Occipital lobe (tissue), 2 donors: ENCODE data around the gene PTMA. TPM values are rescaled to one million over a fixed set of nuclear protein-coding genes. Genes with fewer than 3 reads are reported as not detected.
"Not testable (repeated sequence)": the region's sequence is repeated elsewhere in the genome, so short reads cannot be mapped to it uniquely, and the experiment has no call there.

Experiments used
- DNase-seq: peaks from one replicate; lab custom pipeline; 2025; lab: John Stamatoyannopoulos, UW
- total RNA-seq: library from RNA; depleted of rRNA; stranded (reverse); fragments of >200 nt; gene quantifications from one replicate; pipeline ENCODE4 v1.2.3, GENCODE V29; 2014

PTMA gene
- total RNA-seq, 1 donor from 2014 or later, result 647 TPM

DNA sequence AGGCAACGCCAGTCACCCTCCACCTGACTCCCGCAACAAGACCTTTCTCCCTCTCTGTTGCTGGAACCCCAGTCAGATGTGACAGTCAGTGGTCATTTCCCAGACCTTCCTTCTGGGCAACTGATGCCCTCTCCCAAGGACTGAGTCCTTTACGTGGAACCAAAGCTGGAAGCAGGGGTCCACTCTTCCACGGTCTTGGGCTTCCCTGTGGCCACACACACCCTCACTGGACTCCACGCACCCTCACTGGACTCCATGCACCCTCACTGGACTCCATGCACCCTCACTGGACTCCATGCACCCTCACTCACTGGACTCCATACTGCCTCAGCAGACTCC lies 7.1 kb downstream of the PTMA start:
- DNase-seq, result no peak

DNA sequence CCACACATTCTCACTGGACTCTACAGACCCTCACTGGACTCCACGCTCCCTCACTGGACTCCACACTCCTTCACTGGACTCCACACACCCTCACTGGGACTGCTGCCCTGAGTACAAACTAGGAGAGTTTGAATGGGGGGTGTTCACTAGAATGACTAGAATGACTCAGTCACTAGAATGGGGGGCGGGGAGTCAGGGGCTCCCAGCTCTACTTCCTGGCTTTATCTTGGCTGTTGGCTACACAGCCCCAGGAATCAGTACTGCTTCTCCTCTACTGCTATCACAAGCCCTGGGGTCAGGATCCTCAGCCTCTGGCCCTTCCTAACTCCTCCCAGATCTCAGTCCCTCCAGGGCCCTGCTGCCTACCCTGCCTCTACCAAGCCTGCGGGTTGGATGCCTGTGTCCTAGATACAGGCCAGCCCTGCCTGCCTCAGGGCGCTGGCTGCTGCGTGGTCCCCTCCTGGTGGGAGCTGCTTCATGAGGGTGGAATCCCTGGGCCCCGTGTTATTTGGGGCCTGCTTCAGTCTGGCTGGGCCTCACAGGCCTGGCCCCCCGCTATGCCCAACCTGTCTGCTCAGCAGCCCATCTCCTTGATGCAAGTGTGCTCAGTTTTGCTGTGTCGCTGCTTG lies 7.8 kb downstream of the PTMA start:
- DNase-seq, result no peak

DNA sequence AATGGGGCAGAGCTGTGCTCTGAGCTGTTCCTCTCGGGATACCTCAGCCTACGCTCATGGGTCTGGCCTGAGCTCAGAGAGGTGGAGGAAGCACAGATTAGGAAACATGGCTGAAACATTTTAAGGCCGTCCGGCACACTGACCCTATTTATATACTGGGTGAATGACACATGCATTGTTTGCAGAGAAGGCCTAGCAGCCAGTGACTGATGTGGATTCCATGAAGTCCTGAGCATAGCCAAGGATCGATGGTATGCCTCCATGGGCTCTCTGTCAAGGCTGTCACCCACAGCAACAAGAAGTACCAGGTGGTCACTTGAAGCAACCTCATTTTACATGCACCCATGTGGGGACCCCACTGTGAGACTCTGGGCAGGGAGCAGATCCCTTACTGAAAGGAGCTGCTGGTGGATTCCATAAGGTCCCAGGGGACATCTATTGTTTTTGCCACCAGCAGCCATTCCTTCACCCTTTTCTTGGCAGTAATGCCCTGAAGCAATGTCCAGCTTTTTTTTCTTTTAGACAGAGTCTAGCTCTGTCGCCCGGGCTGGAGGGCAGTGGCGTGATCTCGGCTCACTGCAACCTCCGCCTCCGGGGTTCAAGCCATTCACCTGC lies 8.4 kb downstream of the PTMA start:
- DNase-seq, result no peak

DNA sequence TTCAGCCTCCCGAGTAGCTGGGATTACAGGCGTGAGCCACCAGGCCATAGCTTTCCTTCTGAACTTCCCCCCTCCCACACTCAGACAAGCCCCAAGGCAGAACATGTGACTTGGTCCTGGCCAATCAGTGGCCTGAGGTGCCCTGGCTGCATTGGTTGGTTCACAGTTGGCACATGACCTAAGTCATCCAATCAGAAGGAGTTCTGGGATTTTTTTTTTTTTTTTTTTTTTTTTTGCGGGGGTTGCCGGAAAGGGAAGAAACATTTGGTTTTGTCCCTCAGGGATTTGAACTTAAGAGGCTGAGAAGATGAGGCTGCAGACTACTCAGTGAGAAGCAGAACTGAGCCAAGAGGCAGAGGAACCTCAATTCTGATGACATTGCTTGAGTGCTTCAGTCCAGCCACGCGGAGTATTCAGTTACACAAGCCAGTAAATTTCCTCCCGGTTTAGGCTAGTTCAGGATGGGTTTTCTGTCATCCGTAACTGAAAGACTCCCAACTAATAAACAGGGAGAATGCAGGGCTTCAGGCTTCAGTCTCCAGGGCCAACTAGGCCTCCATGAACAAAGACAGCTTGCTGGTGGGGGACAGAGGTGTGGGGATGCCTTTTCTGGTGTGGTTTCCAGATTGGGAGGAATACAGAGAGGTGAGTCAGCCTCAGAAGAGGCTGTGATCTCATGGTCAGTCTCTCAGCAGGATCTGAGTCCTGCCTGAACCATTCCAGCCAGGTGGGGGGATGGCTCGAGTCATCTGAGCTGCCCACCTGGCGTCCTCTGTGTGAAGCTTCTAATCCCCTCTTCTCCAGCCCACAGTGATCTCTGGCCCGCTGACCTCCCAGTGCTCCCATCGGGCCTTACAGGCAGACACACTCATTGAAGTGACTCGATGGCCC lies 9.2 kb downstream of the PTMA start:
- DNase-seq, result no peak

DNA sequence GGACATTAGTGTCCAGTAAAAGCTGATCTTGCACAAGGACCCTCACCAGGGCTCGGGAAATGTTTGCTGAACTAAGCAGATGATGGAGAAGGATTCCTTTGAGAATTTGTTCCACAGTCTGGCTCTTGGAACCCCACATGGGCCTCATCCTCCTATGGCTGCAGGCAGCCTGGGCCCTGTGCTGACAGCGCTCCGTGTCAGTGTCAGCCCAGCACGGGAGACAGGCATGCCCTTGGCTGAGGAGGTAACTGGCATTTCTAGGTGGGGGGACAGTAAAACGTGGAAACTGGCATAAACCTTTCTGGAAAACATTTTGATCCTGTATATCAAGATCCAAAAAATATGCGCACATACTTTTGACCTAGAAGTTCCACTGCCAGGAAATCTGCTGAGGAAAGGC lies 10.5 kb downstream of the PTMA start:
- DNase-seq, result no peak

DNA sequence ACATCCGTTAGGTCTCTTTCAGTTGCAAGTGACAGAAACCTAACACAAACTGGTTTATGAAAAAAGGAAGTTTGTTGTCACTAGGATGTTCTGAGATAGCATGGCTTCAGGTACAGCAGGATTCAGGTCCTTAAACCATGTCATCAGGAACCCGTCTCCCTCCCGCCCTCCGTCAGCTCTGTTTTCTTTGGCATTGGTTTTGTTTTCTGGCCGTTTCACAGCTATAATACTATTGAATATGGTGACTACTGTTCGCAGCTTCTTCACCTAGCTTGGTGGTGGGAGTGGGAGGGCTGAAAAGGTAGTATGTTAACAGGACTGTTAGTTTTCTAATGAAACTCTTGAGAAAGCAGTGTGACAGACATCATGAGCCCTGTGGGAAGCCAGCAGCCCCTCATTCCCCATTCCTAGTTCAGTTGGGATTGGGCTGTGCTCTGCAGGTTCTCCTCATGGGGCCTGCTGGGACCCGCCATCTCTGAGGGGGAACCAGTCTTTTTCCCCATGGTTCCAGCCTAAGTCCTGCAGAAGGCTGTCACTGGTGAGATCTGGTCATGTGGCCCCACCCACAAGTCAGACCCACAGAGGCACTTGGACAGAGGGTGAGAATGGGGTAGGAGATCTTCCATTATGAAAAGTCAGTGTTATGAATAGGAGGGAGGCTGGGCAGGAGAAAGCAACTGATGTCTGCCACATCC lies 12.1 kb downstream of the PTMA start:
- DNase-seq, result no peak

DNA sequence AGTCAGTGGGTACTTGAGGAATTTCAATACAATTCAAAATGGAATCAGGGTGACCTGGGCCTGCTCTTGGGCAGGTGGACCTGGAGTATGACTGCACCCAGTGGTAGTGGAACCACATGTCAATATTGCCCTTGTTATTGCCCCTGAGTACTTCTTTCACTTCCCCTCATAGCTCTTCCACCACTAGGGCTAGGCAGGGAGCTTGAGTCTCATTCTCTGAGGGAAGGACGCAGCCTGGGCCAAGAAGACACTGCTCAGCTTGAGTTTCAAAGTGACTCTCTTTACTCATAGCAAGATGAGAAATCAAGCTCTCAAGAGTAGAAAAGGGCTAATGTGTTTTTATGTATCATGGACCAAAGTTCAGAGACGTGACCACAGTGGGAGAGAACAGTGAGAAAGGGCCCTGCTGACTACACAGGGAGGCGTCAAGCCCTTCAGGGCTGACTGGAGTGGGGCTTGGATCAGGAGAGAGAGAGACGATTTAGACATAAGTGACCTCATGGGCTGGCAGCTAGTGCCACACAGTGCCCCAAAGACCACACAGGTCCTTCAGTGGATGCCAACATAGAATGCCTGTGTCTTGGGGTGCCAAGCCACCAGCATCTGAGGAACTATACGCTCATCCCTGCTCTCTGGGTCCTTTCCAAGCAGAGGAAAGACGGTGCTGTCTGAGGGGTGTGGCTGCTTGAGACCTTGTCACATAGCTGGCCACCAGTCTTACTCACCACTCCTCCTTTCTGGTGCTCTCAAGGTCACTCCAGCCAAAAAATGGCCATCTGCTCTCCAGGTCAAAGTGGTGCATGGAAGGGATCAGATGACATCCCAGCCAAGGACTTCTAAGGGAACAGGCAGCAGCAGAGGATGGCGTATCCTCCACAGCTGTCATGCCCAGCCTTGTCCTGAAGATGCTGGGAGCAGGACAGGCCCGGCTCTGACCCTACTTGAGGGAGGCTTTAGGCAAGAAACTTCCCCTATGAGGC lies 13.0 kb downstream of the PTMA start:
- DNase-seq, result no peak

DNA sequence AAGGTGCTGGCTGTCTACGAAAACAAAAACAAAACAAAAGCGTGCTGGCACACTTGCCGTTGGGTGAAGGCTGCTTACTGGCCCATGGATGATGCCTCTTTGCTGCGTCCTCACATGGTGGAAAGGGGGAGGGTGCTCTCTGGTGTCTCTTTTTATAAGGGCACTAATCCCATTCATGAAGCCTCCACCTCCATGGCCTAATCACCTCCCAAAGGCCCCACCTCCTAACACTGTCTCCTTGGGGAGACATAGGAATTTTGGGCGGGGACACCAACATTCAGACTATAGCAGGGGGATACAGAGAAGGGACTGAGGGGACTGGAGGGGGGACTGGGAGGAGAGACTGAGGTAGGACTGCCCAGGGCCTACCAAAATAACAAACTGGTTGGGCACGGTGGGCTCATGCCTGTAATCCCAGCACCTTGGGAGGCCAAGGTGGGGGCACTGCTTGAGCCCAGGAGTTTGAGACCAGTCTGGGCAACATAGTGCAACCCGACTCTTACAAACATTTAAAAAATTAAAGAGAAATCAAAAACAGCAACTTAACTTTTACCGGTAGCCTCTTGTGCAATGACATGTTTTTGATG lies 14.5 kb downstream of the PTMA start:
- no peak for DNase-seq

DNA sequence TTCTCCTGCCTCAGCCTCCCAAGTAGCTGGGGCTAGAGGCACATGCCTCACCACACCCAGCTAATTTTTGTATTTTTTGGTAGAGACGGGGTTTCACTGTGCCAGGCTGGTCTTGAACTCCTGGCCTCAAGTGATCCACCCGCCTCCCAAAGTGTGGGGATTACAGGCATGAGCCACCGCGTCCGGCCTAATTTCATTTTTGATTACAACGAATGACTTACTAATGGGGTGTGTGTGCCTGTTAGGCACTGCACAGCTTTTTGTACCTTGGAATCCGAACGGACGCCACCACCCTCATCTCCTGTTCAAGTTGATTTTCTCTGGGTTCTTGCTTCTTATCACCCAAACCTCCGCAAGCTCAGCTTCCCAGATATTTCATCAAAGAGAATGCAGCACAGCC lies 17.2 kb downstream of the PTMA start:
- DNase-seq, result no peak

DNA sequence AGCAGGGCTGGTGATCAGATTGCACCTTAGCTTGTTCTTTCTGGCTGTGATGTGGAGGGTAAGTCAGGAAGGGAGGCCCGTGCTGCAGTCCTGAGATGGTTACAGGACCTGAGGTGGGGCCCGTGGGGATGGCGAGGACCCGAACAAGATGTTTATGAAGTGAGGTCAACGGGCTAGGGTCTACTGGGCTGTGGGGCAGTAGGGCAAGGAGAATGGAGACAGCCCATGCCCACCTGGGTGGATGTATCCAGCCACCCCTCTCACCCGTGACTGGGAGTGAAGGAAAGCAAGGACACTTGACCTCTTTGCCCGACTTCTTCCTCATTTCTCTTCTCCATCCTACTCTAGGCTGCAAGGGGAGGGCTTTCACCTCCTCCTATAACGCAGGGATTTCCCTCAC lies 18.0 kb downstream of the PTMA start:
- no peak for DNase-seq

DNA sequence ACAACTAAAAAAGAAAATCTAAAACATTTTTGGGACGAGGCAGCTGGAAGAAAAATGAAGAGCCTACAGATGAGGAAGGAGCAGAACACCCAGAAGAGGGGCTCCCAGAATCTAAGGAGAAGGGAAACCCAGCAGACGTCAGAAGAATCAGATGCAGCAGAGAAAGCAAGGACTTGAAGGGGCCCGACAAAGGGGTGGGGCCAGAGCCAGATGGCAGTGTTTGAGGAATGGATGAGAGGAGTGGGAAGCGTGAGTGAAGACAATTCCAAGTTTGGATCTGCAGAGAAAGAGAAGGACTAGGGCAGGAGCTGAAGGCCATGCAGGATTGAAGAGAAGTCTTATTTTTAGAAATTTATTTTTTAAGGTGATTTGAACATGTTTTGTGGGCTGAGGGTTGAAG lies 19.3 kb downstream of the PTMA start:
- no peak for DNase-seq

DNA sequence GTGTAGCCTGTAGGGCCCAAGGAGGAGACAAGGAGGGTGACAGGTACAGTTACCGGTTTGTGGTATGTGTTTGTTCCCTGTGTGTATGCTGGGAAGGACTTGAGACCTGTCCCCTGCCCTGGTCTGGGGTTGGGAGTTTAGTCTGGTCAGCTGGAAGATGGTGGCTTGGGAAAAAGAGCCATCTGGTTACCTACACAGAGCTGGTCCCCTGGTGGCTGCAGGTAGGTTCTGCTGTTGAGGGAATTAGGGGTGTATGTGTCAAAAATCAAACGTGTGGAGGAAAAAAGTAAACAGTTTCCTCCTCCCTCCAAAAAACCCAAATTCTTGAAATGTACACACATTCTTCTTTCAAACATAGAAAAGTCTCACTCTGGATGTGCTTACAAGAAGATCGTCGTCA lies 24.3 kb downstream of the PTMA start:
- no peak for DNase-seq

DNA sequence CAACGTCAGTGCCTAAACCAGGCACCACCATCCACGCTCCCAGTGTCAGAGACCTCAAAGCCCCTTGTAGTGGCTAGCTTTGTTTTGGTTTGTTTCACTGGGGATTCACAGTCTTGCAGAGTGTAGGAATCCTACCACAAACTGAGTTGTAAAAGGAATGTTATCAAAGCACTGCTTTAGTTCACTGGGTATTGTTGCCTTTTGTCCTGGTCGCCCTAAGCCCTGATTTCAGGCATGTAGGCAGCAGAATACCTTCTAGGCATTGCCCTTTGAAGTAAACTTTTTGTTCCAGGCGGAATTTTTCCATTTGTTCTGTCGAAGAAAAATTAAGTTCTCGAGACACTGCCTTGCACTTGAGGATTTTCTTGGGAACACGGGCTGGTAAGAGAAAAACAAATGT lies 29.4 kb downstream of the PTMA start:
- DNase-seq, result no peak

DNA sequence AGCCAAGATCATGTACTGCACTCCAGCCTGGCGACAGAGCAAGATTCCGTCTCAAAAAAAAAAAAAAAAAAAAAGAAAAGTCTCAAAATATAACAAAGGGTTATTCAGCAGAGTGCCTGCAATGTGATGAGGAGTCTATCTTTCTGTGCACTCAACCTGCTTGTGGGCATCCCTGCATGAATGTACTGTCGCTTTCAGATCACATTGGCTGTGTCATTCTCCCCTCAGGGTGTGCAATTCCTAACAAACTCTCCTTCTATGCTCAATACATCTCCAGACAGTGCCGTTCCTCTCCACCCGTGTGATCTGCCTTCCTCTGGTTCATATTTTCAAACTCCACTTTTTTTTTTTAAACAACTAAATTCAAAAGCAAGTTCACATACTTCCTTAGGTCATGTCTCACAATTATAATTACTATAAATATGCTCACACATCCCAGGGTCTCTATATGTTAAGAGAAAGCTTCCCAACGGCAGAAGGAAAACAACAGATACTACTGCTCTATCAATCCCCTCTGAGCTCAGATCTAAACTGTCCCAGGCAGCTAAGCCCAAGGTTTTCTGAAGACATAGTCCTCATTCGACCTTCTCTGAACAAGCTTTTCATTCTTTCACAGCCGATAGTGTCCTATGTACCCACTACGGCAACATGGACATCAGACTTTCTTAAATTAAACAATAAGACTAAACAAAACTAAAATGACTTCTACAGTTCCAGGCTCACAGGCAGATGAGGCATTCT lies 35.2 kb downstream of the PTMA start:
- DNase-seq, result no peak

DNA sequence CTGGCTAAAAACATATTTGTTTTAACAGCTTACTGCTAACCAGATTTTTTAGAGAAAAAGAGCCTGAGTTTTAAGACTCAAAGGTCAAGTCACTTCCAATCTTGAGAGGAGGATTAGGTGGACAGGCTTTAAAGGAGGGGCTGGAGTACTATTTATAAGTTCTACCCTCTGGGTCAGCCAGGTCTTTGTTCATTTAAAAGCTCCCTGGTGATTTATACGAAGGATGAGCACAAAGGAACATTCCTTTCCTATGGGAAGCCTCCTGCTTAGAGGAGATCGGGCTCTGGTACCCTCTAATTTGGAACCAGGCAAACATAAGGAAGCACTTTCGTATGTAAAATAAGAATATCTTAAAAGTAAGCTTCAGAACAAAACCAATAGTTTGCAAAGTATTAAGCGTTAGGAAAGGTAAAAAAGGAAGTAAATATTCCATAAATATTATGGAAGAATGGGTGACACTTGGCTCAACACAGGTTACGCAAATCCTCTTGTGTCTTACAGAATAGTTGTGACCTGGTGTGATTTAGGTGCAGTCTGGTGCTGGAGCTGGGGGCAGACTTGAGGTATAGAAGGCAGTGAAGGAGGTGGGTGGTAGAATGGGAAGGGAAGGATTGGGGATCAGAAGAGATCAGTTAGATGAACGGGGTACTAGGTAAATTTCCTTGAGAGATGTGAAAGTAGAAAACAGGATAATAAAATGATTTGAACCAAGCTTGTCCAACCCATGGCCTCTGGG lies 37.1 kb downstream of the PTMA start:
- DNase-seq, result no peak

DNA sequence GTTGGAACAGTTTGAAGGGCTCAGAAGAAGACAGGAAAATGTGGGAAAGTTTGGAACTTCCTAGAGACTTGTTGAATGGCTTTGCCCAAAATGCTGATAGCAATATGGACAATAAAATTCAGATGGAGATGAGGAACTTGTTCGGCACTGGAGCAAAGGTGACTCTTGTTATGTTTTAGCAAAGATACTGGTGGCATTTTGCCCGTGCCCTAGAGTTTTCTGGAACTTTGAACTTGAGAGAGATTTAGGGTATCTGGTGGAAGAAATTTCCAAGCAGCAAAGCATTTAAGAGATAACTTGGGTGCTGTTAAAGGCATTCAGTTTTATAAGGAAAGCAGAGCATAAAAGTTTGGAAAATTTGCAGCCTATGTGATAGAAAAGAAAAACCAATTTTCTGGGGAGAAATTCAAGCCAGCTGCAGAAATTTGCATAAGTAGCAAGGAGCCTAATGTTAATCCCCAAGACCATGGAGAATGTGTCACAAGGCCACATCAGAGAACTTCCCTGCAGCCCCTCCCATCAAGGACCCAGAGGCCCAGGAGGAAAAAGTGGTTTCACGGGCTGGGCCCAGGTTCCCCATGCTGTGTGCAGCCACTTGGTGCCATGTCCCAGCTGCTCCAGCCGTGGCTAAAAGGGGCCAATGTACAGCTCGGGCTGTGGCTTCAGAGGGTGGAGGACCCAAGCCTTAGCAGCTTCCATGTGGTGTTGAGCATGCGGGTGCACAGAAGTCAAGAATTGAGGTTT lies 40.0 kb downstream of the PTMA start:
- DNase-seq, result not testable (repeated sequence)

DNA sequence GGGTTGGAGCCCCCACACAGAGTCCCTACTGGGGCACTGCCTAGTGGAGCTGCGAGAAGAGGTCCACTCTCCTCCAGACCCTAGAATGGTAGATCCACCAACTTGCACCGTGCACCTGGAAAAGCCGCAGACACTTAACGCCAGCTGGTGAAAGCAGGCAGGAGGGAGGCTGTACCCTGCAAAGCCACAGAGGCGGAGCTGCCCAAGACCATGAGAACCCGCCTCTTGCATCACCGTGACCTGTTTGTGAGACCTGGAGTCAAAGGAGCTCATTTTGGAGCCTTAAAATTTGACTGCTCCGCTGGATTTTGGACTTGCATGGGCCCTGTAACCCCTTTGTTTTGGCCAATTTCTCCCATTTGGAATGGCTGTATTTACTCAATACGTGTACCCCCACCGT lies 40.7 kb downstream of the PTMA start:
- DNase-seq, result not testable (repeated sequence)

DNA sequence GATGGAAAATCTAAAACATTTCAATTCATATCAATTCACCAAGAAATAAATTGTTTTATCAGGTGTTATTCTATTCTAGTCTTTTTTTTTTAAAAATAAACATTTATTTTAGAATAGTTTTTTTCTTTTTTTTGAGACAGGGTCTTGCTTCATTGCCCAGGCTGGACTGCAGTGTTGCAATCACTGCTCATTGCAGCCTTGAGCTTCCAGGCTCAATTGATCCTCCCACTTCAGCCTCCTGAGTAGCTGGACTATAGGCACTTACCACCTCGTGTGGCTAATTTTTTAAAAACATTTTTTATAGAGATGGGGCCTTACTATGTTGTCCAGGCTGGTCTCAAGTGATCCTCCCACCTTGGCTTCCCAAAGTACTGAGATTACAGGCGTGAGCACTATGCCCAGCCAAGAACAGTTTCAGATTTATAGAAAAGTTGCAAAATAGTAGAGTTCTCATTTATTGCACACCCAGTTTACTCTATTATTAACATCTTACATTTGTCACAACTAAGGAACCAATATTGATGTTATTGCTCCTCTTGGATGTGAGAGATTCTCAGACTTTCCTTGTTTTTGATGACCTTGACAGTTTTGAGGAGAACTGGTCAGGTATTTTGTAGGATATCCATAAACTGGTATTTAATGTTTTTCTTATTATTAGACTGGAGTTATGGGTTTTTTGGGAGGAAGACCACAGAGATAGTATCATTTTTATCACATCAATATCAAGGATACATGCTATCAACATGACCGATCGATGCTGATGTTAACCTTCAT lies 42.9 kb downstream of the PTMA start:
- no peak for DNase-seq
